CD4-positive, alpha-beta T cell treated with Interferon gamma for 1 hour (primary cell): ENCODE results near the gene SEC24B.
"Not testable (repeated sequence)": the region's sequence is repeated elsewhere in the genome, so short reads cannot be mapped to it uniquely, and the experiment has no call there.

Experiments used
- DNase-seq: peaks from one replicate; pipeline ENCODE4 v3.0.0-alpha.2; 2020

The SEC24B gene

GRCh38 chr4:109511414-109511813 is 77.8 kb downstream of the SEC24B start:
- DNase-seq, result no peak

- not testable (repeated sequence) for DNase-seq
Measured at GRCh38 chr4:109513368-109513767, 79.8 kb downstream of the SEC24B start.

GRCh38 chr4:109532182-109532581 is 98.6 kb downstream of the SEC24B start:
- DNase-seq, result no peak

- no peak for DNase-seq
Measured at GRCh38 chr4:109545401-109545800, 111.8 kb downstream of the SEC24B start.

GRCh38 chr4:109547394-109547793 is 113.8 kb downstream of the SEC24B start:
- no peak for DNase-seq

- peak; percentile 53 for DNase-seq
Measured at GRCh38 chr4:109548655-109549054, 115.0 kb downstream of the SEC24B start.

GRCh38 chr4:109552237-109552636 is 118.6 kb downstream of the SEC24B start:
- no peak for DNase-seq

GRCh38 chr4:109553130-109553529 is 119.5 kb downstream of the SEC24B start:
- no peak for DNase-seq

GRCh38 chr4:109554971-109555370 is 121.4 kb downstream of the SEC24B start:
- no peak for DNase-seq

- no peak for DNase-seq
Measured at GRCh38 chr4:109557433-109557832, 123.8 kb downstream of the SEC24B start.

GRCh38 chr4:109558095-109558494 is 124.5 kb downstream of the SEC24B start:
- peak; percentile 11 for DNase-seq

- no peak for DNase-seq
Measured at GRCh38 chr4:109559625-109559982, 126.0 kb downstream of the SEC24B start.

GRCh38 chr4:109559983-109560686 is 126.5 kb downstream of the SEC24B start, which contains the start of gene MCUB:
Gene MCUB, plus strand, starts transcription at chr4:109560246. Its CDS starts 92 bp downstream, at chr4:109560338.
- peak; percentile 88 for DNase-seq

GRCh38 chr4:109560687-109561461 is 127.3 kb downstream of the SEC24B start:
- DNase-seq, result peak; percentile 45

GRCh38 chr4:109562457-109563239 is 129.0 kb downstream of the SEC24B start:
- no peak for DNase-seq

- DNase-seq, result no peak
Measured at GRCh38 chr4:109571494-109571893, 137.9 kb downstream of the SEC24B start.

GRCh38 chr4:109572154-109572553 is 138.5 kb downstream of the SEC24B start:
- DNase-seq, result no peak

GRCh38 chr4:109574443-109574850 is 140.8 kb downstream of the SEC24B start:
- DNase-seq, result no peak

- DNase-seq, result no peak
Measured at GRCh38 chr4:109574931-109575804, 141.6 kb downstream of the SEC24B start.

GRCh38 chr4:109576462-109576861 is 142.8 kb downstream of the SEC24B start:
- DNase-seq, result no peak

- no peak for DNase-seq
Measured at GRCh38 chr4:109578846-109579245, 145.2 kb downstream of the SEC24B start.

GRCh38 chr4:109579997-109580396 is 146.4 kb downstream of the SEC24B start:
- not testable (repeated sequence) for DNase-seq
